NCI-H82 (cell line): ENCODE measurements around the gene RSPH3.
"Not testable (repeated sequence)": the region's sequence is repeated elsewhere in the genome, so short reads cannot be mapped to it uniquely, and the experiment has no call there.

Source experiments
- DNase-seq: peaks from one replicate; lab custom pipeline; 2025; lab: John Stamatoyannopoulos, UW

The RSPH3 gene

DNA sequence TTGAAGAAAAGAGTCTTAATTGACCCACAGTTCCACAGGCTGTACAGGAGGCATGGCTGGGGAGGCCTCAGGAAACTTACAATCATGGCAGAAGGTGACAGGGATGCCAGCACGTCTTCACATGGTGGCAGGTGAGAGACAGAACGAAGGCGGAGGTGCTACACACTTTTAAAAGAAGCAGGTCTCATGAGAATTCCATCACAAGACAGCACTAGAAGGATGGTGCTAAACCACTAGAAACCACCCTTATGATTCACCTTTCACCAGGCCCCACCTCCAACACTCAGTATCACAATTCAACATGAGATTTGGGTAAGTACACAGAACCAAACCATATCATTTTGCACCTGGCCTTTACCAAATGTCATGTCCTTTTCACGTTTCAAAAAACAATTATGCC lies 23.9 kb upstream of the RSPH3 start:
- no peak for DNase-seq

DNA sequence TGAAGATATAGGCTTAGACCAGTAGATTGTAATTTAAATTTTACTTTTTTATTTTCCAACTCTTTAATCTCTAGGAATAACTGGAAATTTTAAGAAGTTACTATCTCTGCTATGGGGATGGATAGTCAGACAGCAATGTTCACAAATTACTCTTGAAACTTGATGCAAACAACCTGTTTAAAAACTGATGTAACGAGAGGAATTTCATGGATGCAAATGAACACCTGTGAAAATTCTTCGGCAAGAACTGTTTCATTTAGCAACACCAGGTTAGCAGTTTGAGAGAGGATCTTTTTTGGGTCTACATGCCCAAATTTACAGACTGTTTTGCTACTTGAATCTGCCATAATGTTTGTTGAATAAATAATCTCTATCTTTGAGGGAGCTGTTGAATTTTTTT lies 20.0 kb upstream of the RSPH3 start:
- DNase-seq, result no peak

DNA sequence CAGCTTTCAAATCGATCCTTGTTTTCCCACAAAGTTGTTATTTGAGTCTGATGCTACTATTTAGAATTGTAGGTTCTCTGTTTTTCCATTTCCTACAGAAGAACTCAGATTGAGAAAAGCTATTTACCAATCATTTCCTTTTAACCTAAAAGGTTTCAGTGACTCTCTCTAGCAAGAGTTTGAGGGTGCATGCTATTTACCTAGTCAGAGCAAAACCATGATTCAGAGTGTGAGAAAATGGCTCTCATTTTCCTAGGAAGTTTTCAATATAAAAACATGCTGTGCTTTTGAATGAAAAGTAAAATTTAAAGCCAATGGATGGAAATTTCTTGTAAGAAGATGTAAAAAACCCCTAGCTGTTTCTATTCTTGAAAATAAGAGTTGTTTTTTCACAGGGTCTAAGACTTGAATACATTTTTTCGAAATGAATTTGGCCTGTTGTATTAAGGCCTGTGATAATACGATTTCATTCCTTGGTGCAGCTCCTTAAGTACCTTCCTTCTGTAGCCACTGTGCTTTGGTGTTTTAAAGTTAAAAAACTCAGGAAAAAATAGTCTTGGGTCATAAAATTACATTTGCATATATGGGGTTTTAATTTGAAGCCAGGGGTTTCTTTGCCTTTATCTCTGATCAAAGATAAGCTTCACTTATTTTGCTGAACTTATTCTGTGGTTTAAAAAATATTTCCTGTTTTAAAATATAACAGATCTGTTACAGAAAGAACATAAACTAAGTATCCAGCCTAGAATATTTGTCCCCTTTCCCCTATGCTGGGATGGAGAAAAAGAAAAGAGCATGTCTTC lies 18.0 kb upstream of the RSPH3 start:
- no peak for DNase-seq

DNA sequence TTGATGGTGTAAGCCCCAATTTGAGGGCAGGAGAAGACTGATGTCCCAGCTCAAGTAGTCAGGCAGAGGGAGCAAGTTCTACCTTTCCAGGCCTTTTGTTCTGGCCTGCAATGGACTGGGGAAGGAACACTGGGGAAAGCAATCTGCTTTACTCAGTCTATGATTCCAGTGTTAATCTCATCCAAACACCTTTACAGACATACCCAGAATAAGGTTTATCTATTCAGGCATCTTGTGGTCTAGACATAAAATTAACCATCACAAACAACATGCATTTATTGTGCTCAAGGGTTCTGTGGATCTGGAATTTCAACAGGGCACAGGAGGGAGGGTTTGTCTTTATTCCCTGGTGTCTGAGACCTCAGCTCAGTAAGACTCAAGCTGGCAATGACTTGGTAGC lies 14.4 kb upstream of the RSPH3 start:
- peak; percentile 19 for DNase-seq

DNA sequence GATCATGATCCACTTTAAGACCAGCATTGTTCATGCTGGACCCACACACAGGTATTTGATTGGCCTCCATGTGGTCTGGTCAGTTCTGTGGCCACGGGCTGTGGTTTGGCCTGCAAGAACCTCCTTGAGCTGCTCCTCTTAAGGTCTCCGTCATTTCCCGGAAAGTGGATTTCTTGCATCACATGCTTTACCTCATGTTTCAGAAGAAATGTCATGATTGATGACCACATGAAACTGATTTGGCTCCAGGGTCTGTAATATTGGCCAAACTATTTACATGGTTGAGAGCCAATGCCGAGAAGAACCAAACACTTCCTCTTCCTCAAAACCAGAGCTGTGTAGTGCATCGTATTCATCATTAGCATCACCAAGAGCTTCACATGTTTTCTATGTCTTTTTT lies 13.2 kb upstream of the RSPH3 start:
- DNase-seq, result peak; percentile 53

DNA sequence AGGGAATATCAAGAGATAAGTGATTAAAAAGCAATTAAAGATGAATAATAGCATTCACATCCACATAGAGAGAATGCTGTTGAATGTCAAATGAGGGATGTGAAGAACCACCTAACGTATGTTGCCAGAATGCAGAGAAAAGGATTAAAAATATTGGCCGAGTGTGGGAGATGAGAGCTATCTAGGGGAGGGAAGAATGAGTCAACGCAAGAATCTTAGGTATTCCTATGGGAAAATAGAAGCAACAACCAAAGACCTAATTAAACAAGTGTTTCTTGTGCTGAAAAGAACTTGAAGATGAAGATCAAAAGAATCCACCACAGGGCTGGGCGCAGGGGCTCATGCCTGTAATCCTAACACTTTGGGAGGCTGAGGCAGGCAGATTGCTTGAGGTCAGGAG lies 12.2 kb upstream of the RSPH3 start:
- DNase-seq, result no peak

DNA sequence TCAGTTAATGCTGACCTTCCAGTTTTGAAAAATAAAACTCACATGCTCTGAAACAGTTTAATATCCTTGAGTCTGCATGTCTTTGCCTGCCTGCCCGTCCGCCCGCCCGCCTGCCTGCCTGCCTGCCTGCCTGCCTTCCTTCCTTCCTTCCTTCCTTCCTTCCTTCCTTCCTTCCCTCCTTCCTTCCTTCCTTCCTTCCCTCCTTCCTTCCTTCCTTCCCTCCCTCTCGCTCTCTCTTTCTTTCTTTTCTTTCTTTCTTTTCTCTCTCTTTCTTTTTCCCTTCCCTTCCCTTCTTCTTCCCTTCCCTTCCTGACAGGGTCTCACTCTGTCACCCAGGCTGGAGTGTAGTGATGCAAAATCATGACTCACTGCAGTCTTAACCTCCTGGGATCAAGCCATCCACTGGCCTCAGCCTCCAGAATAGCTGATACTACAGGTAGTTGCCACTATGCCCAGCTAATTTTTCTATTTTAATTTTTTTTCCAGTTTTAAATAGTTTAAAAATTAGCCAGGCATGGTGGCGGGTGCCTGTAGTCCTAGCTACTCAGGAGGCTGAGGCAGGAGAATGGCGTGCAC lies 10.1 kb upstream of the RSPH3 start:
- DNase-seq, result not testable (repeated sequence)

DNA sequence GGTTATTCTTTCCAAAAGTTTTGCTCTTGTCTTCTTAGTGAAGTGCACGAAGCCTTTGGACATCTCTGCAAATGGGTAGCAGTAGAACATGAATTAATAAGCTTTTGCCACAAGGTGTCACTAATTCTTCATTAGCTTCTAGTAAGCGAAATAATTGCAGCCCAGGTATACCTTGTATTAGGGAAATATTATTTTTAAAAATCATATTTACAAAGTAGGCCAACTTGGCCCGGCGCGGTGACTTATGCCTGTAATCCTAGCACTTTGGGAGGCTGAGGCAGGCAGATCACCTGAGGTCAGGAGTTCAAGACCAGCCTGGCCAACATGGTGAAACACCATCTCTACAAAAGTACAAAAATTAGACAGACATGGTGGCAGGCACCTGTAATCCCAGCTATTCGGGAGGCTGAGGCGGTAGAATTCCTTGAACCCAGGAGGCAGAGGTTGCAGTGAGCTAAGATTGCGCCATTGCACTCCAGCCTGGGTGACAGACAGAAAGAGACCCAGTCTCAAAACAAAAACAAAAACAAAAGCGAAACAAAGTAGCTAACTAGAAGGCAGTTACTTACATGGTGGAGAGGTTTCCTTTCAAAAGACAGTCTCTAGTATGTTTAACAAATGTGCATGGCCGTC lies 8.8 kb upstream of the RSPH3 start:
- peak; percentile 58 for DNase-seq

DNA sequence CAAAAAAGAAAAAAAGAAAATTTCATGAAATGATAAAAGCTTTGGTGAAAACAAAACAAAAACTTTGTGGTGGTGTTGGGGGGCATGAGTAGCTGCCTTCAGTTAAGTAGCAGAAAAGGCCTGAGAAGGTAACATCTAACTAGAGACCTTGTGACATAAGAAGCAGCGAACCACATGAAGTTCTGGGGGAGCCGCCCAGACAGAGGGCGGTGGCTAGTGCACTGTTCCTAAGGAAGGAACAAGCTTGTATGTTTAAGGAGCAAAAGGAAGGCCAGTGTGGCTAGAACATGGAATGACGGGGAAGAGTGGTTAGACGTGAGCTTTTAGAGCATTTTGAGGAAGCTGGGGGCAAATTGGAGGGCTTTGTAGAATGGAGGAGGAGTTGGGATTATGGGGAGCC lies 7.5 kb upstream of the RSPH3 start:
- DNase-seq, result no peak

DNA sequence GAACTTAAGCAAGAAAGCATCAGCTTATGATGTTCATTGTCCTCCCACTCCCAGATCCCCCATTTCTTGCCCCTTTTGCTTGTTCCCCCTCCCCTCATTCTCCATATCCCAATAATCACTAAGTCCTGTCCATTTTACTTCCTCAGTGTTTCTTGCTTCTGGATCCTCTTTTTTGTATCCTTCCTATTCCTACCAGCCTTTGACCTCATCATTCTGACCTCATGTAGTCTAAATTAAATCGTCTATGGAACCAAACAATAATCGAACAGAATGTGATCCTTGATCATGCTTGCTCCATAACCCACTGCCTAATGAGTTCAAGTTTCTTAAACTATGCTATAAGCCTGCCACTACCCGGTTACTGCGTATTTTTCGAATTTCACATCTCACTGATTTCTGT lies 5.4 kb upstream of the RSPH3 start:
- DNase-seq, result no peak

DNA sequence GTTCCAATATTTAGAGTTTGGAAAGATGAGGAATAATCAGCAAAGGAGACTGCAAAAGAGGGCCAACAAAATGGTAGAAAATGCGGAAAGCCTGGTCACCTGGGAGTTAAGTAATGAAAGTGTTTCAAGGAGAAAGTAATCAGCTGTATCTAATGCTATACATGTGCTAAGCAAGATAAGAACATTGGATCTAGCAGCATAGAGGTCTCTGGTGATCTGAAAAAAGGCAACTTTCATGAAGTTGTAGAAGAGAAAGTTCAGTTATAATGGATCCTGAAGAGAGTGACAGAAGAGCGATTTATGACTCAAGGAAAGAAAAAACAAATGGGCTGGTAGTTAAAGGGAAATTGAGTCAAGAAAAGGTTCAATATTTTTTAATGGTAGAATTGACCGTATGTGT lies 4.6 kb upstream of the RSPH3 start:
- DNase-seq, result no peak

DNA sequence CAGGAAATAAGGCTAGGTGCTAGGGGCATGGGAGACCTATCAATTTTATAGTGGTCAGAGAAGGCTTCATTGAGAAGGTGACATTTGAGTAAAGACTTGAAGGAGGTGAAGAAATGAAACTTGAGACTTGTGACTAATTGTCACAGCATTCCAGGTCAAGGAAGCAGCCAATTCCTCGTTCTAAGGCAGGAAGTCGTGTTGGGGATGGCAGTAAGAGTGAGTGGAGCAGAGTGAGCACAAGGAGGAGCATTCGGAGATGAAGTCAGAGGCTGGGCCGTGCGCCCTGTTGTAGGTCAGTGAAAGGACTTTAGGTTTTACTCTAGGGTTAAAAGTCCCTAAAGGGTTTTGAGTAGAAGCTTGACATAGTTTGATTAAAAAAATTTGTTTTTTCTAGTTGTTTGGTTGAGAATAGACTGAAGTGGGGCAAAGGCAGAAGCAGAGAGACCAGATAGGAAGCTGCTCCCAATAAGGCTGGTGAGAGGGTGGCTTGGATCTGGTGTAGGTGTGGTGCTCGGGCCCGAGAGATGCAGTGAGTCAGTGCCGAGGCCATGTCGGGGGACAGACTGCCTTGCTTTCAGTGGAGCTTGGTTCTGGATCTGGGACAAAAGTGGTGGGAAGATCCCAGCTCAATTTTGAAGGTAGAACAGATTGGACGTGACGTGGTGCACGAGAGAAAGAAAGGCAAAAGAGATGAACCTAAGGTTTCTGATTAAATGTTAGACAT lies 2.6 kb upstream of the RSPH3 start:
- no peak for DNase-seq

DNA sequence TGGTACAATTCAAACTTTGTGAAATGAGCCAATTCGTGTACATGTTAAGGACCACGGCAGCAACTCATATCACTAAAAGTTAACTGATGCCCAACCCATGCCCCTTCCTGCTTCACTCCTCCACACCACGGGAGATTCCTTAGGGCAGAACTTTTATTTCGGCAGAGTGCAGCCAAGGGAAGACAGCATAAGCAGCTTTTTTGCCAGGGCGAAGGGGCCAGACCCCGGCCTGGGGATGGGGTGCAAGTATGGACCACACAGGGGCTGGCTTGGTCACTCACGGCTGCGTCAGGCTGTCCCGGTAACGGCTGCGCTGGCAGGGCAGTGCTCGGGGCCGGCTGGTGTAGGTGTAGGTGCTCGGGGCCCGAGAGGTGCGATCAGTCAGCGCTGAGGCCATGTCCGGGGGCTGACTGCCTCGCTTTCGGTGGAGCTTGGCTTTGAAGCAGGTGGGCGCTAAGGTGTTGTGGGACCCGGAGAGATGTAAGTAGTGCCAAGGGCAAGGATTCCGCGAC lies 792 bp downstream of the RSPH3 start:
- DNase-seq, result no peak

DNA sequence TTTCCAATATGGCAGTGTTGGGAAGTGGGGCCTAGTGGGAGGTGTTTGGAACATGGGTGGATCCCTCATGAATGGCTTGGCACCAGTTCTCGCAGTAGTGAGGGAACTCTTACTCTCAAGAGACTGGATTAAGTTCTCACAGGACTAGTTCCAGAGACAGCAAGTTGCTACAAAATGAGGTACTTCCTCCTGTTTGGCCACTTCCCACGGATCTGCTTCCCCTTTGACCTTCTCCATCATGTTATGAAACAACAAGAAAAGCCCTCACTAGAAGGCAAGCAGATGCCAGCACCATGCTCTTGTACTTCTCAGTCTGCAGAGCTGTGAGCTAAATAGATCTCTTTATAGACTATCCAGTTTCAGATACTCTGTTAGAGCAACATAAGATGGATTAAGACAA lies 3.1 kb downstream of the RSPH3 start:
- no peak for DNase-seq

DNA sequence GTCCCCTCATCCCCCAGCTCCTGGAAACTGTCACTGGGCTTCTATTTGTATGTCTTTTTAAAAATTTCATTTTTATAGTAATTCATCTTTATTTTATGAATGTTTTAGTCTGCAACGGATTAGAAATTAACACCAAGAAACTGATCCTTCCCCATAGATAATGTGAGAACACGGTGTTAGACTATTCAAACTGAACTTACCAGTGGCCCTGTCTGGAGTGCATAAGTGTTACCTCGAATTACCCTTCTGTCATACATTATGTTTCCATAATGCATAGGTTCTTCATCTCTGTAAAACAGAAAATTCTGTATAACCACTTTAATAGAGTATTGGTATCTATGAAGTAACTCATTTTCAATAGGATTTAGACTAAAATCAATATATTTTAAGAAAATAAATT lies 6.4 kb downstream of the RSPH3 start:
- DNase-seq, result no peak

DNA sequence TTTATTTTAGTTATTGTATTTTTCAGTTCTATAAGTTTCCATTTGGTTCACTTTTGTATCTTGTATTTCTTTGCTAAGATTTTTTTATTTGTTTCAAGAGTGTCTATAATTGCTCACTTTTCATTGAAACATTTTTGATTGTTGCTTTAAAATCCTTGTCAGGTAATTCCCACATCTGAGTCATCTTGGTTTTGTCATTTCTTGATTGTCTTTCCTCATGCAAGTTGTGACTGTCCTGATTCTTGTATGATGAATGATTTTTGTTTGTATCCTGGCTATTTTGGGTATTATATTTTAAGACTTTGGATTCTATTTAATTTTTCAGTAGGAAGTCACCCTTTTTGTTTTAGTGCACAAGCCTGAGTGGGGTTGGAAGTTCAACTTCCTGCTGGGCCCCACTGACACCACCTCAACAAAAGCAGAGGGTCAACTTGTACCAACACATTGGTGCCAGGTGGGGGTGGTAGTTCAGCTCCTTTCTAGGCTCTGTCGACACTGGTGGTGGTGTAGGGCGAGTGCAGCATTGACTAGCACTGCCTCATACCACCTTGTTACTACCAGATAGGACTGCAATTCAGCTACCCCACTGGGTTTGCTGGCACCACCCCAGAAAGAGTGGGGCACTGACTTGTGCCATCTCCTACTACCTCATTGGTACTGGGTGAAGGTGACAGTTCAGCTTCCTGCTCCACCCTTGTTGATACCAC lies 8.8 kb downstream of the RSPH3 start:
- DNase-seq, result no peak

DNA sequence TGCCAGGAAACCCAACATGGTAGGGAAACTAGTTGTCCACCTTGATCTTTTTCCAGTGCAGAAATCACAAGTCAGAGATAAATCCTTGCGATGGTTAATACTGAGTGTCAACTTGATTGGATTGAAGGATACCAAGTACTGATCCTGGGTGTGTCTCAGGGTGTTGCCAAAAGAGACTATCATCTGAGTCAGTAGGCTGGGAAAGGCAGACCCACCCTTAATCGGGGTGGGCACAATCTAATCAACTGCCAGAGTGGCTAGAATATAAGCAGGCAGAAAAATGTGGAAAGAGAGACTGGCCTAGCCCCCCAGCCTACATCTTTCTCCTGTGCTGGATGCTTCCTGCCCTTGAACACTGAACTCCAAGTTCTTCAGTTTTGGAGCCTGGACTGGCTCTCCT lies 10.3 kb downstream of the RSPH3 start:
- DNase-seq, result not testable (repeated sequence)

DNA sequence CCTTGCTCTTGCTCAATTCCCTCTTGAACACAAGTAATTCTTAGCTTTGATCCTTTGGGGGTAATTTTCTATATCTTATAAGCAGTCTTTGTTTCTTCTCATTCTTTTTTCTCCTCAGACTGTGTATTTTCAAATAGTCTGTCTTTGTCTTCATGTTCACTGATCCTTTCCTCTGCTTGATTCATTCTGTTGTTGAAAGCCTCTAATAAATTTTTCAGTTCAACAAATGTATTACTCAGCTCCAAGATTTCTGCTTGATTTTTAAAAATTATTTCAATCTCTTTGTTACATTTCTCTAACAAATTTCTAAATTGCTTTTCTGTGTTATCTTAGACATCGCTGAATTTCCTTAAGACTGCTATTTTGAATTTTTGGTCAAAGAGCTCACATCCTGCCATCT lies 11.5 kb downstream of the RSPH3 start:
- DNase-seq, result no peak

DNA sequence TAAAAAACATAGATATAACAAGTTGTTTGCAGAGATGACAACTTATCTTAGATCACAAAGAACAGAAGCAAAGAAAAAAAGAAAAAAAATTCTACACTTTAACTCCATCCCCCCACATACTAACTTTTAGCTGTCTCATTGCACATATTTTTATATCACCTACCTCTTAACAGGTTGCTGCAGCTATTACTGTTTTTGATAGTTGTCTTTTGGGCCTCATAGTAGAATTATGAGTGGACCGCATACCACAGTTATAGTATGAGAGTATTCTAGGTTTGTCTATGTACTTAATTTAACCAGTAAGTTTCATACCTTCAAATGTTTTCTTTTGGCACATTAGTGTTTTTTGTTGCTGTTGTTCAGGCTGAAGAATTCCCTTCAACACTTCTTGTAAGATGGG lies 12.3 kb downstream of the RSPH3 start:
- DNase-seq, result no peak

DNA sequence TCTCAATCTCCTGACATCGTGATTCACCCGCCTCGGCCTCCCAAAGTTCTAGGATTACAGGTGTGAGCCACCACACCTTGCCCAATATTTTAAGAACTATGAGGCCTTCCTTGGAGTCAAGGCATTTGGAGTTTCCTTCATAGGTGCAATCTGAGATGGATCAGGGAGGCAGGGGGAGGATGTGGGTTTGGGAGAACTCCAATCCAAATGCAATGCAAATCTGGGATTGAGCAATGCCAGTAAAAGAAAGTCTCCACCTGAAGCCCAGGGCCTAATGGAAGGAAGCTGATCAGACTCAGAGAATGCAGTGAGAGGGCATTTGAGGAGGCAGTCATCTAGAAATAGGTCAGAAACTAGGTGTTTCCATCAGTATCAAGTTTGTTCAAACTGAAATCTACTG lies 21.2 kb downstream of the RSPH3 start:
- DNase-seq, result no peak

DNA sequence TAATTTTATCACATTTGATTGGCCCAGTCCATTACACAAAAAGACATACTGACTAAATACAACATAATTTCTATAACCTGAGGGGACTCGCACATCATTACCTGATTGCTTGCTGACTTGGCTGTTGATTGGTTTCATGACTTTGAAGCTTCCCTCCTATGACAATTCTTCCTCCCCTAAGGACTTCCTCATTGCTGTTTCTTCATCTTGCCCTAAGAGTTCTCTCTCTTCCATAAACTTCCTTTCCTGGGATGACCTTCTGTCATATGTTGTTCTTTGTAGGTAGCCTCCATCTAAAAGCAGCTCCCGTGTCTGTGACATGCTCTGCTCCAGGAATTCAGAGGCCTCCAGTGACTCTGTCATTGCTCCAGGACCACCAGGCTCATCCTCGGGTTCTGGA lies 22.6 kb downstream of the RSPH3 start:
- DNase-seq, result no peak
